Measurements from ENCODE around the gene GSG1L.
A peak's percentile ranks its signal among the peaks of the same experiment; 100 is the strongest.

GSG1L gene

DNA sequence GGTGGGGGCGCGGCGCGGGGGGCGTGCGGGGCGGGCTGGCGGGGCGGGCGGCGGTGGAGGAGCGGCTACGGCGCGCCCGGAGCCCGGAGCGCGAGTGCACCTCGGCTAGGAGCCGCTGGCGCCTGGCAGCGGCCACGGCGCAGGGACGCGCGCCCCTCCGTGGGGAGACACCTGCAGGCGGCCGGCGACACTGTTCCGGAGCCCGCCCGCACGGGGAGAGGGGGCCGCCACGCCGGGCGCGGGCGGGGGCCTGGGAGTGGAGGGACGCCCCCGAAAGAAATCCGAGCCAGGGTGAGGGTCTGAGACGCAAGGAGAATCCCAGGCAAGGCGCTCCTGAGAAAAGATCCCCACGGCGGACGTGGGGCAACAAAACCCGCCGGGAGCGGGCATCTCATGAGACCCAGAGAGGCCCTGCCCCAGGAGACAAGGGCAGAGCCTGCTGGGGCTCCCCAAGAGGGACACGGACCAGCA is at the start of gene GSG1L:
Gene GSG1L (minus strand): TSS at position 124 of the 471 bp plus-strand sequence. CDS start 290 bp downstream, outside the sequence.
- H3K4me3 ChIP-seq (ENCODE audit: low read depth, low read length), result peak within 1 kb of the TSS; percentile 31
- DNase-seq (ENCODE audit: low read depth), result no peak

DNA sequence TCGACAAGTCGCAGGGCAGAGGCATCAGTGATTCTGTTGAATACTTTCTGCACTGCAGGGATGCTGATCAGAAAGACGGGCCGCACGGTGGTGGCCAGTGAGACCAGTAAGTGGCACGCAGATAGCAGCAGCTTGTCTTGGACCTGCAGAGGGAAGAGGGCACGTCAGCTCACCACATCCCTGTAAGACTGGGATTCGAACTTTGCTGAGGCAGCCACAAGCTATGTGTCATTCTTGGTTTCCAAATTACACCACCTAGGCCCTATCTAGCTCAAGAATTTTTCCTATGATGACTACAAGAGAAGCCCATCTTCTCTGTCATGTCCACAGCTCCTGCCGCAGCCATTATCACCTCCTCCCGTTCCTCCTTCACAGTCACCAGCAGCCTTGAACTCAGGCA is 49.4 kb upstream of the GSG1L start:
- no peak for DNase-seq (ENCODE audit: low read depth)
- no peak overlapping the region for H3K4me3 ChIP-seq (ENCODE audit: low read depth, low read length)

DNA sequence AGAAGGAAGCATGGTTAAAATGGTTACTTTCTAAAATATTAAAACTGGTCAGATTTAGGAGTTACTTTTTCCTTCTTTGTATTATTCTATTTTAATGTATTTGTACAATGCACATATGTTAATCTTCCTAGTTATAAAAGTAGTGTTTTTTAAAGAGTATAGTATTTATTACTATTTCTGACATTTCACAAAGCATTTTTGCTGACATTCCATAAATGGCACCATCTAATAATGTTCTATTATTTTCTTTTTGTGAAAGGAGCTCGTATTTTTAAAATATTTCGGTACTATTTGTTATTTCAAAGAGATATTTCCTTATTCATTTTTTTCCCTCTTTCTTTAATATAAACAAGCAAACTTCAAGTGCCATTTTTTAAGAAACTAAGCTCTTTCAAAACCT is 47.5 kb upstream of the GSG1L start:
- no peak overlapping the region for H3K4me3 ChIP-seq (ENCODE audit: low read depth, low read length)
- no peak for DNase-seq (ENCODE audit: low read depth)

DNA sequence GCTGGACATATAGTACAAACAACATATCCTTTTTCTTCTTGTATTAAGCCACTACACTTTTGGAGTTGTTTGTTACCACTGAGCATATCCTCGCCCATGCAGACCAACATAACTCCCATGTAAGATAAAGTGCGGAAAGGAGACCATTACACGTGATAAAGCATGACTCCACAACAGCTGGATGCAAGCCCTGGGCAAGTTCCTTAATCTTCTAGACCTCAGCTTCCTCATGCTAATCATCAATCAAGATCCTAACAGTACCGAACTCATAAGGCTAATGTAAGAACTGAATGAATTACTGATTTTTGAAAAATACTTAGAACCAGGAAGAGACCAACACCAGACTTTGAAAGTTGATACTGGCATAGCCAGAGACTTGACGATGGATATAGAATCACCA is 47.0 kb upstream of the GSG1L start:
- H3K4me3 ChIP-seq (ENCODE audit: low read depth, low read length), result no peak overlapping the region
- no peak for DNase-seq (ENCODE audit: low read depth)

DNA sequence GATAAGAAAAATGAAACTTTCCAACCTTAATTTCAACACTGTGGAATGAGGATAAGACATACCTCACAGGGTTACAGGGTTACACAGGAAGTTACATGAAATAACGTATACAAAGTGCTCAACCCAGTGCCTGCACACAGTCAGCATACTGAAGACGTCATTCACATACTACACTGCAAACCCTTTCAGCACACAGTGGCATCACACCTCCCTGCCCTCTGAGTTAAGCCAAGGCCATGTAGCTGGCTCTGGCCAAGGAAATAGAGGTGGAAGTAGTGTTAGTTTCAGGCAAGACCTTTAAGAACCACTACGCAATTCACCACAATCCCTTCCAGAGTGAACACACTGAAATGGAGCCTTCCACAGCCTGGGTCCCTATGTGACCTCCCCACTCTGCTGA is 46.6 kb upstream of the GSG1L start:
- DNase-seq (ENCODE audit: low read depth), result no peak
- no peak overlapping the region for H3K4me3 ChIP-seq (ENCODE audit: low read depth, low read length)

DNA sequence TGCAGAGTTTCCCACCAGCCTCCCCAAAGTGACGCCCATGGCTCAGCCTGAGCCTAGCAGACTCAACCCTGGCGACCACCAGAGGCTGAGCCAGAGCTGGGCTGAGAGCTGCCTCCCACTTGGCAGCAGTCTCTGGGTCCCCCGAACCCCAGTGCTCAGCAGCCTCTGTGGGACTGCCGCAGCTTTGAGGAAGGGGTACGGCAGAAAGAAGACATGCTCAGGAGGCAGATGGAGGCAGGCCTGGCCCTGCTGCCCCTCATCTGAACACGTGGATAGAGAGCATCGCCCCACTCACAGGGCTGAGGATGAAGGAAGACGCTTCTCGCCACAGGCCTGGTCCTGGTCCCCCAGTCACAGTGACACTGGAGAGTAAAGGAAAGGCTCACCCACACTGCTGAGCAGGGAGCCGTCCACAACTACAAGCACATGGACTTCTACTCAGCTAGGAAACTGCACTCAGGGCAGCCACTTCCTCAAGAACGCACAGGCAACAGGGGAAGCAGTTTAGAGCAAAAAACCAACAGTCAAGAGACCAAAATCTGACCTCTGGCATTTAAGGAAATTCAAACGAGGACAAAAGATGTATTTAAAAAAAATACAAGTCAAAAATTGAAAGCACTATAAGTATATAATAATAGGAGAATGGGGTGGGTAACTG is 45.2 kb upstream of the GSG1L start:
- DNase-seq (ENCODE audit: low read depth), result no peak
- H3K4me3 ChIP-seq (ENCODE audit: low read depth, low read length), result no peak overlapping the region

DNA sequence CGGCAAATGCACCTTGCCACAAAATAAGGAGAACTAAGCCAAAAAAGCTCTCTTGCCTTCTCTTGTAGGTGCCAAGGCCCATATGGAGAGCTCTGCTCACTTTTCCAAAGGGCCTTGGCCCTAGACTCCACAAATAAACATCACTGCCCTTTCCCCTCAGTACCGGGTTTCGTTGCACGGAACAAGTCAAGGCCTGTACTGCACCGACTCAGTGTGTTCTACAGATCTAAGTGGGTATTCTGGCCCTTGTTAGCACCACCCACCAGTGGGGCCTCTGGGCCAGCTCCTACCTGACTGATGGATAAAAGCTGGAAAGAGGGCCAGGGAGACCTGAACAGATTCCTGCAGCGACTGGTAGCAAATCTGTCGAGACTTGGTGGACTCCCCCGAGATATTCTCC is 43.7 kb upstream of the GSG1L start:
- H3K4me3 ChIP-seq (ENCODE audit: low read depth, low read length), result no peak overlapping the region
- no peak for DNase-seq (ENCODE audit: low read depth)

DNA sequence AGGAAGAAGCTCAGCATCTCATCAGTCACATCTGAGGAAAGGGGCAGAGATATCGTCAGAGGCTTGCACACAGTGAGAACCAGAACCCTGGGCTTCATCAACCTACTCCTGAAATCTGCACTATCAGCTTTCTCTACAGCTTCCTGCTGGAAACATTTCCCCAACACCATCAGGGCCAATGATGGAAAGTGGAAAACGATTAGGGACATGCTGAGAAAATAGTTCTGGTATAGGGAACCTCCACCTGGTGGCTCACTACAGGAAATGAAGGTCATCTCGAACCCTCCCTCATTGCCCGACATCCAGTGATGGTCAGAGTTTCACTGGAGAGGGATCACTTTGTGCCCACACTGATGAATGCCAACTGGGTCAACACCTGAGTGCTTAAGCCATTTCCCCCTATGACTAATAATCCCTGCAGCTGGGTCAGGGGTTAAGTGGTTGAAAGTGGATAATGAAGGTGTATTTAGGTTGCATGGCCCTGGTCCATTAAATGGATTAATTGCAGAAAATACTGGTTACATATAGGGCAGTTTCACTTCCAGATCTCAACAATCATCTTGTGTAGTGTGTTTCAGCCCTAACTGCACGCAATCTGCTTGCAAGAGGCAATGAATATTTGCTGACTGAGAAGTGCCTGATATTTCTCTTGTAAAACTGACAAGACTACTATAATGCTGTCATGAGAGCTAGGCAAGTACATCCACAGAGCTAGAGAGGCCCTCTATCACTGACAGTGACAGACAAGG is 43.1 kb upstream of the GSG1L start:
- no peak overlapping the region for H3K4me3 ChIP-seq (ENCODE audit: low read depth, low read length)
- DNase-seq (ENCODE audit: low read depth), result no peak

DNA sequence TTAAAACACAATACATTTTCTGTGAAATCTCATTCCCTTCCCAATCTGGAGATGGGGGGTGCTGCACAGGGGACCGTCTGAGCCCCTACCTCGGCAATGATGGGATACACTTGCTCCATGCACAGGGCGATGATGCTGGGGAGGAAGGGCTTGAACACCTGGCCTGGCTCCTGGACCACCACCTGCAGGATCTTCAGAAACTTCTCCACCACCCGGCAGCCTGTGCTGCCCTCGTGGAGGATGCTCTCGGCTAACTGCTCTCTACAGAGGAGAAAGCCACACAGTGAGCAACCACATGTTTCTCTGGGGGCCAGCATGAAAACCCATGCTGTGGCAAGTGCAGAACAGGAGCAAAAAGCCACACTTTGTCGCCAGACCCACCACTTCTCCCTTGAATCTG is 42.4 kb upstream of the GSG1L start:
- H3K4me3 ChIP-seq (ENCODE audit: low read depth, low read length), result no peak overlapping the region
- no peak for DNase-seq (ENCODE audit: low read depth)

DNA sequence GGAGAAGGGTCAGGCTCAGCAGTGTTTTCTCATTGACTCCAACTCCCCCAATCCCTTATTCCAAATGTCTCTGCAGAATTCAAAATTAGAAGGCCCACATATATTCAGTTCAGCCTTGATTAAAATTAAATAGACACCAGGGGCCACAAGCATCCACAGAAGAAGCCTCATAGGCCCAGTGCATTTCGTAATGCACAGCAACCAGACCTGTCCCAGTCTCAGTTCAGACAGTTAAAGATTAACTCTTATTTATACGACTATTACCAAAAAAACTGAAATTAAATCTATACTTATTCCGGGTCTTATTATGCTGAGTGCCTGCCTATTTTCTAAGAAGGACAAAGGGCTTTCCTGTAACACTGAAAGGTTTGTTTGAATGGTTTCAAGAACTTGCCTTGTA is 41.8 kb upstream of the GSG1L start:
- H3K4me3 ChIP-seq (ENCODE audit: low read depth, low read length), result no peak overlapping the region
- no peak for DNase-seq (ENCODE audit: low read depth)

DNA sequence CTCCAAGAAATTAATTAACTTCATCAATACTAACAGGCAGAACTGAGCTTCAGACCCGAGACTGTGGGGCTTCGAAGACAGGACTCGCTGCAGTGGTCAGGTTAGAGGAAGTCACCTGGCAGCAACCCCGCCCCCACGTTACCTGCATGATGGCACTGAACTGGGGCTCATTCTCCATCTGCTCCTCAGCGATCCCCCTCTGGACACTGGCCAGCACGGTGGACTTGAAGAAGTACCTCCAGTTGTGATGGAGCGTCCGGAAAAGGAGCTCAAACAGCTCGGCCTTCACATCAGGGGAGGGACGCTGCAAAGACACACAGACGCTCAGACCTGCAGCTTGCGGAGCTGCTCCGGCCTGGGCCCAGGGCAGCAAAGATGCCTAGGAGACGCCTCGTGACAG is 40.9 kb upstream of the GSG1L start:
- no peak overlapping the region for H3K4me3 ChIP-seq (ENCODE audit: low read depth, low read length)
- DNase-seq (ENCODE audit: low read depth), result no peak

DNA sequence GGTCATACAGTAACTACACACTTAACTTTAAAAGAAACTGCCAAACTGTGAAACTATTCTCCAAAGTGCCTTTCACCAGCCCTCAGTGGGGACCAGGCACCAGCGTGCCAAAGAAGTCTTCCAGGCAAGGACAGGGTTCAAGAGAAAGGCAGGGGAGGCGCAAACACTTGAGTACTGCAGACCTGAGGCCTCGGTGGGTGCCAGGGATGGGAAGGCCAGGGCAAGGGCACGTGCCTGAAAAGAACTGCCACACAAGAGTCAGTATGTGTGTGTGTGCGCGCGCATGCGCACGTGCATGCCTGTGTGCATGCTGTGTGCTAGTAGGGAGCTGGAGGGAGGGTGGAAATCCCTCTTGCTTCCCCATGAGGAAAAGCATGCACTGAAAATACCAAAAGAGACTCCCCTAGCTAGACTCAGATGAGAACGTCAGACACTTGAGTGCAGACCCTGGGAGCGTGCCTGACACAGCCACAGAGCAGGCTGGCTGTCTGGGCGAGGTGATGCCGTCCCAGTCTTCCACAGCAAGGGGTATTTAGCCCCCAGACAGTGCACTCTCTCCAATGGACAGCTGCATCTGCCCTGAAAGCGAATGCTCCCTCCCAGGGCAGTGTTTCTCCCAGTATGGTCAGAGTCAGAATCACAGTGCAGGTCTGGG is 40.1 kb upstream of the GSG1L start:
- H3K4me3 ChIP-seq (ENCODE audit: low read depth, low read length), result no peak overlapping the region
- DNase-seq (ENCODE audit: low read depth), result no peak

DNA sequence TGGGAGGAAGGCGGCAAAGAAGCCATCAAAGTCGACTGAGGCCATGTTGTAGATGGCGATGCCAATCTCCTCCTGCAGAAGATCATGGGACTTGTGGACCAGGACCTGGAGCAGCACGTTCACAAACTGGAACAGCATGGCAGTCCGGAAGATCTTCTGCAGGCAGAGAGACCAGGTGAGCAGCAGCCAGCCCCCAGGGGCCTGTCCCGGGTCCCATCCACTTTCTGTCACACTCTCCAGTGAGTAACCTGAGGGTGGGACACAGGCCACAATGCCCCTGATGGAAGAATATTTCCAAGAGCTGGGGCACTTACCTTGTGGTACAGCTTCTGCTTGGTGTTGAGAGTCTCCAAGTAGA is 38.0 kb upstream of the GSG1L start:
- H3K4me3 ChIP-seq (ENCODE audit: low read depth, low read length), result no peak overlapping the region
- no peak for DNase-seq (ENCODE audit: low read depth)

DNA sequence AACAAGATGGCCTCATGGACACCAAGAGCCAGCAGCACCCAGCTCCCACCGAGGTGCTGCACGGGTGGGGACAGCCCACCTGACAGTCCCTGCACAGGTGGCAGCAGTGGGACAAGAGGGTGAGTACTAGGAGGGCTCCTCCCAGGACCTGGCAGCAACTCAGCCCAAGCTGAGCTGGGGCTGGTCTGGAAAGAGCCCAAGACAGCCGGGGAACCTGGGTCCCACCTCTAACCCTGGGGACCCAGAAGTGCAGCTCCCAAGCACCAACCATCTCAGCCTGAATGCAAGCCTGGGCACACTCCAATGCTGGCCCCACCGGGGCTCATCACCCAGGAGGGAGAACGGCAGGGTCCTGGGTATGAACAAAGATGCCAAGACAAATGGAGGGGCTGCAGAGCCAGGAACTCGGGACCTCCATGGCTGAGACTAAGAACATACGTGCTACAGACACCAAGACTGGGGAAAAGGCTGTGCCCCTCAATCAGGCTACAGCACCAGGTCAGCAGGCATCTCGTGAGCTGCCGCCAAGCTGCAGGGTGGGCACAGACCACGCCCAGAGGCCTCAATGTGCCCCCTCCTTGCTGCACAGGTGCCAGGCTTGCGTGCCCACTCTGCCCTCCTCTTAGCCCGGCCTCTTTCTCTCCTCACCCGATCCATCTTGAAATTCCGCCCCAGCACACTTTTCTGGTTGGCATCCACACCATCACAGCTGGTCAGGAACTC is 37.5 kb upstream of the GSG1L start:
- DNase-seq (ENCODE audit: low read depth), result no peak
- H3K4me3 ChIP-seq (ENCODE audit: low read depth, low read length), result no peak overlapping the region

DNA sequence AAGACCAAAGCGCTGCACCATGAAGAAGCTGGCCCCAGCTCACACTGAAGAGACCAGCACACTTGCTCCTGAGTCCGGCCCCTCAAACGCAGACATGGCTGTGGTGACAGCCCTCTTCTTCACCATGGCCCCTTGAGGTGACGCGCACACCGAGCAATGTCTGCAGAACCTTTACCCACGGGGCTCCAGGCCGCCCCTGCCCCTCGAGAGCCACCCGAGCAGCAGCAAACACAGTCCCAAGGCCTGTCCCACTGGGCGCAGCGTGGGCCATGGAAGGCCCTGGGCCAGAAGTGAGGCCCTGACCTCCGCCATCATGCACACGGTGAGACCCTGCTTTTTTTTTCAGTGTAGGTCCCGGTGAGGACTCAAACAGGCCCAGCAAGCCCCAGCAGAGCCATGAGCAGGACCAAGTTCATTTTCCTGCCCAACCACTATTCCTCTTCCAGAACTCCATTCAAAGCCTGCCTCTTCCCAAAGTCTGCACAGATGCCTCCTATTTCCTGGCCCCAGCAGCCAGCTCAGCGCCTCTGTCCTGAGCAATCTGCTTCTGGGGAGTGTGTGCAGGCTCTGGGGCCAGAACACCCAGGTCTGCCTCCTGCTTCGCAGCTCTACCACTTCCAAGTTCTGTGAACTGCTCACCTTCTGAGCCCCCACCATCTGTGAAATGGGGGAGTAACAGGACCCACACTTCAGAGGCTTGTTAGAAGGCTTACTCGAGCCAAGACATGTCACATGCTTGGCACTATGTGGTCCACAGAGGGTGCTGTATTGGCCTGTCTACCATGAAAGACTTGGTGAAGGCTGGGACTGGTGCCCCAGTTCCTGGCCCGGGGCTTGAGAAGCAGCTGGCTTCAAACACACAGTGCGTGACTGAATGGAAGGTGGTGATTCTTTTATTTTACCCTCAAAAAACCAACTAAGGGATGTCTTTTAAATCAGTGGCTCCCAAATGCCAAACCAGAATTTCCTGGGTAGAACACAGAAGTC is 35.7 kb upstream of the GSG1L start:
- DNase-seq (ENCODE audit: low read depth), result no peak
- H3K4me3 ChIP-seq (ENCODE audit: low read depth, low read length), result no peak overlapping the region

DNA sequence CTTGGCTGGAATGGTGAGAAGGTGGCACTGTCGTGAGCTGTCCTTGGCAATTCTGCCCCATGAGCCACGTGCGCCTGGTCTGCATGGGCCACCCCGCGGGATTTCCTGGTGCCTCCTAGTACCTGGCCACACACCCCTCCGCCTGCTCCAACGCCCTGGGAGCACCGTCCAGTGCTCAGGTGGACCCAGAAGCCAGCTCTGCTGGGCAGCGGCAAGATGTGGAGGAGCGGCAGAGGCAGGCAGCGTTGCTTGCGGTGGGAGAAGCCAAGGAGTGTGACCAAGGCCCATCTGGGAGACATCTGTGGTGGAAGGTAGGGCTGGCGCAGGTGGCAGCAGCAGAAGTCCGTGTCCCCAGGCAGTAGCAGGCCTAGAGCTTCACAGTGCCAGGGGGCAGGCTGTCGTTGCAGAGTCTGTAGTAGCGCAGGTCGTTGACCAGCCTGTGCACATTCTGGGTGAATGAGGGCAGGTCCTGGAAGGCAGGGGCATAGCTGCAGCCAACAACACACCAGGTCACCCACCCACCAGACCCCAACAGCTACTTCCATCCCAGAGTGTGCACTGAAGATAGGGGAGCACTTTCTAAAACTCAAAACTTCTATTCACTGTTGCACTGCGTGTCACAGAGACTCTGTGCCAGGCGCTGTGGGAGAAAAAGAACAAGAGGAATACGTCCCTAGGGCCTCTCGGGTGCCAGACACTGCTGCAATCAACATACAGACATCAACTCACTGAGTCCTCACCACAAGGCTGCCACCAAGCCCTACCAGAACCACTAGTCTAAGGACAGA is 34.9 kb upstream of the GSG1L start:
- H3K4me3 ChIP-seq (ENCODE audit: low read depth, low read length), result no peak overlapping the region
- no peak for DNase-seq (ENCODE audit: low read depth)

DNA sequence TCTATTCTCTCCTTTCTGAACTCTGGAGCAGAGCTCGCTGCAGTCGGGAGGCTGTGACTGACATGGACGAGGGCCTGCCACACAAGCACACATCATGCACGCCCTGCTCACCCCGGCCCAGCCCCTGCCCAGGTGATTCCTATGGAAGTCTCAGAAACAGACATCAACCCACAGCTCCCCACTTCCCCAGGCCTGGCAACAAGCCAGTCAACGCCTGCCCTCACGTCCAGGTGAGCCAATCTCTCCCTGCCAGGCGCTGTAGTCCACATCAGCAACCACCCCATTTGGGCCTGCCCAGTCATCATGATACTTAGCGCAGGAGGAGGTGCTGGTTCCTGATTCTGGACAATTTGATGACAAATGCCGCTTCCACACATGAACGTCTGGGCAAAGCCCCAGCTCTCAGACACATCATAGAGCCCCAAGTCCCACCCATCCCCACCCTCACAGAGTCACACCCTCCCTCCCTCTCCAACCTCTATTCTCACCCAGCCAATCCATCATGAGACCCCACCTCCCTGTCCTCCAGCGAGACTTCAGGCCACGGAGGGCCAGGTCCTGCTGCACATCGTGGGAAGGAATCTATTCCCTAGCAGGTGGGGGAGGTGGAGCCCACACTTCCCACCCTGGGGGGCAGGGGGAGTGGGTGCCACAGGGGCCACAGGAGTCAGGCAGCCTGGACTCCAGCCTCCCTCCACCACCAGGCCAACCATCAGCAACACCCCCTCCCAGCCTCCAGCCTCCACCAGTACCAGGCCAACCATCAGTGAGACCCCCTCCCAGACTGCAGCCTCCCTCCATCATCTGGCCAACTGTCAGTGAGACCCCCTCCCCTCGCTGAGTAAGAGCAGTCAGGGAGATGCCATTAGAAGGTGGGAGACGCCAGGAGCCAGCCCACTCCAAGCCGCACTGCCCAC is 33.7 kb upstream of the GSG1L start:
- no peak overlapping the region for H3K4me3 ChIP-seq (ENCODE audit: low read depth, low read length)

More for the DNA sequence above, 33.7 kb upstream of the GSG1L start:
- DNase-seq (ENCODE audit: low read depth), result no peak
